HepG2 (cell line): Measurements from ENCODE around the gene ATXN7L3. TPM values are rescaled to one million over a fixed set of nuclear protein-coding genes. Genes with fewer than 3 reads are reported as not detected.

Source experiments
- CBFB ChIP-seq: sonication (generic); formaldehyde crosslinking; IDR thresholded peaks from 2 replicates; pipeline ENCODE4 v1.4.0; 2020; ENCODE audit warnings: missing genetic modification reagents
- CREM ChIP-seq, 2 experiments: sonication (generic) in 1 of 2; formaldehyde crosslinking in 1 of 2; IDR thresholded peaks; 2 replicates each; pipeline versions ENCODE4 v1.4.0 to v1.6.1; 2016 to 2020; ENCODE audit warnings: antibody characterized with exemption in 1 of 2, mild to moderate bottlenecking in 1 of 2, missing genetic modification reagents in 1 of 2
- EEA1 ChIP-seq: sonication (generic); formaldehyde crosslinking; IDR thresholded peaks from 2 replicates; pipeline ENCODE4 v1.5.1; 2020; ENCODE audit warnings: mild to moderate bottlenecking, missing genetic modification reagents, borderline replicate concordance
- FOSL1 ChIP-seq: sonication (generic); formaldehyde crosslinking; IDR thresholded peaks from 2 replicates; pipeline ENCODE4 v1.9.0; 2021; ENCODE audit warnings: missing genetic modification reagents, borderline replicate concordance
- HNRNPLL ChIP-seq: fragments of 200-400 bp; formaldehyde crosslinking; IDR thresholded peaks from 2 replicates; pipeline ENCODE4 v1.6.1; 2017; ENCODE audit warnings: mild to moderate bottlenecking, low read depth, low read length; ENCODE audit not compliant: poor library complexity, severe bottlenecking
- NR1H2 ChIP-seq: sonication (generic); formaldehyde crosslinking; IDR thresholded peaks from 2 replicates; pipeline ENCODE4 v1.8.1; 2022; ENCODE audit warnings: low read depth, missing genetic modification reagents, borderline replicate concordance
- PAX8 ChIP-seq: sonication (generic); formaldehyde crosslinking; IDR thresholded peaks from 2 replicates; pipeline ENCODE4 v1.8.0; 2022; ENCODE audit warnings: mild to moderate bottlenecking, missing genetic modification reagents, borderline replicate concordance
- SP5 ChIP-seq: IDR thresholded peaks from 2 replicates; pipeline ENCODE4 v1.6.1; 2016; ENCODE audit warnings: low read depth, borderline replicate concordance
- STAG1 ChIP-seq: sonication (generic); formaldehyde crosslinking; IDR thresholded peaks from 2 replicates; pipeline ENCODE4 v1.4.0; 2020; ENCODE audit warnings: missing genetic modification reagents
- ZBTB20 ChIP-seq: sonication (generic); formaldehyde crosslinking; IDR thresholded peaks from 2 replicates; pipeline ENCODE4 v1.8.1; 2023; ENCODE audit warnings: missing genetic modification reagents, low read depth, mild to moderate bottlenecking, borderline replicate concordance
- ZFP36L1 ChIP-seq: sonication (generic); formaldehyde crosslinking; IDR thresholded peaks from 2 replicates; pipeline ENCODE4 v1.8.0; 2022; ENCODE audit warnings: mild to moderate bottlenecking, missing genetic modification reagents, moderate library complexity
- ZNF280B ChIP-seq: sonication (generic); formaldehyde crosslinking; IDR thresholded peaks from 2 replicates; pipeline ENCODE4 v1.5.0; 2020; ENCODE audit warnings: missing genetic modification reagents, mild to moderate bottlenecking, borderline replicate concordance
- ZNF563 ChIP-seq: sonication (generic); formaldehyde crosslinking; IDR thresholded peaks from 2 replicates; pipeline ENCODE4 v1.8.0; 2022; ENCODE audit warnings: mild to moderate bottlenecking, moderate library complexity, missing genetic modification reagents
- ZNF619 ChIP-seq: sonication (generic); formaldehyde crosslinking; IDR thresholded peaks from 2 replicates; pipeline ENCODE4 v1.4.0; 2020; ENCODE audit warnings: mild to moderate bottlenecking, missing genetic modification reagents
- ZNF816 ChIP-seq: sonication (generic); formaldehyde crosslinking; IDR thresholded peaks from 2 replicates; pipeline ENCODE4 v1.8.0; 2022; ENCODE audit warnings: missing genetic modification reagents, mild to moderate bottlenecking, borderline replicate concordance
- polyA plus RNA-seq, 8 experiments: library from polyadenylated mRNA; depleted of rRNA in 3 of 8; stranded (reverse) in 7 of 8; unstranded in 1 of 8; fragments of >200 nt; fragmentation: Illumina TruSeq in 4 of 8; extraction: Trizol in 4 of 8; gene quantifications; 2 replicates each; pipeline versions ENCODE4 v1.2.1 to v1.2.3, GENCODE V29; 2011 to 2016; ENCODE audit warnings: low read depth in 4 of 8, missing spikeins in 1 of 8, mixed read lengths in 1 of 8; ENCODE audit not compliant: insufficient read depth in 1 of 8
- total RNA-seq, 5 experiments: library from RNA; depleted of rRNA; stranded (reverse); fragments of >200 nt; fragmentation: Illumina TruSeq; extraction: Trizol; gene quantifications; 2 replicates each; pipeline ENCODE4 v1.2.3, GENCODE V29; 2016; ENCODE audit warnings: low read depth in 1 of 5
- TF ChIP-seq, protein P1 (sequence below): sonication (generic); formaldehyde crosslinking; IDR thresholded peaks from 2 replicates; pipeline ENCODE4; 2020; ENCODE audit warnings: missing genetic modification reagents, mild to moderate bottlenecking, borderline replicate concordance
- TF ChIP-seq, protein P2 (sequence below): sonication (generic); formaldehyde crosslinking; IDR thresholded peaks from 2 replicates; pipeline ENCODE4 v1.4.0; 2020; ENCODE audit warnings: missing genetic modification reagents, low read depth, mild to moderate bottlenecking, borderline replicate concordance
- TF ChIP-seq, protein P3 (sequence below): sonication (generic); formaldehyde crosslinking; IDR thresholded peaks from 2 replicates; pipeline ENCODE4 v1.5.1; 2020; ENCODE audit warnings: mild to moderate bottlenecking, missing genetic modification reagents, borderline replicate concordance

Gene ATXN7L3
- total and polyA plus RNA-seq, 2 of the 13 experiments (the other 11 are each of a cell fraction or from before 2014, with no cell fraction given) = 44.5 to 59.1 TPM

- TF ChIP-seq FOSL1 (CRISPR knock-in tag) (no peak), CREM (IDR thresholded peaks at IDR 0.05) (no peak), CREM (CRISPR knock-in tag; IDR thresholded peaks at IDR 0.05) (no peak), ZBTB20 (CRISPR knock-in tag) (no peak), ZNF619 (CRISPR knock-in tag) (no peak), ZFP36L1 (CRISPR knock-in tag) (no peak), EEA1 (CRISPR knock-in tag) (peak; percentile 90; the same call in 1 of the 2 replicates), PAX8 (CRISPR knock-in tag) (0 out of 2 replicates have a peak, but pooled peaks have one; percentile 50), ZNF816 (no peak; the same call in 1 of the 2 replicates), CBFB (CRISPR knock-in tag) (no peak), ZNF280B (CRISPR knock-in tag) (no peak), HNRNPLL (no peak), STAG1 (CRISPR knock-in tag) (no peak), NR1H2 (CRISPR knock-in tag) (no peak), SP5 (CRISPR knock-in tag) (no peak), ZNF563 (CRISPR knock-in tag) (no peak)
- TF ChIP-seq, protein P1, sequence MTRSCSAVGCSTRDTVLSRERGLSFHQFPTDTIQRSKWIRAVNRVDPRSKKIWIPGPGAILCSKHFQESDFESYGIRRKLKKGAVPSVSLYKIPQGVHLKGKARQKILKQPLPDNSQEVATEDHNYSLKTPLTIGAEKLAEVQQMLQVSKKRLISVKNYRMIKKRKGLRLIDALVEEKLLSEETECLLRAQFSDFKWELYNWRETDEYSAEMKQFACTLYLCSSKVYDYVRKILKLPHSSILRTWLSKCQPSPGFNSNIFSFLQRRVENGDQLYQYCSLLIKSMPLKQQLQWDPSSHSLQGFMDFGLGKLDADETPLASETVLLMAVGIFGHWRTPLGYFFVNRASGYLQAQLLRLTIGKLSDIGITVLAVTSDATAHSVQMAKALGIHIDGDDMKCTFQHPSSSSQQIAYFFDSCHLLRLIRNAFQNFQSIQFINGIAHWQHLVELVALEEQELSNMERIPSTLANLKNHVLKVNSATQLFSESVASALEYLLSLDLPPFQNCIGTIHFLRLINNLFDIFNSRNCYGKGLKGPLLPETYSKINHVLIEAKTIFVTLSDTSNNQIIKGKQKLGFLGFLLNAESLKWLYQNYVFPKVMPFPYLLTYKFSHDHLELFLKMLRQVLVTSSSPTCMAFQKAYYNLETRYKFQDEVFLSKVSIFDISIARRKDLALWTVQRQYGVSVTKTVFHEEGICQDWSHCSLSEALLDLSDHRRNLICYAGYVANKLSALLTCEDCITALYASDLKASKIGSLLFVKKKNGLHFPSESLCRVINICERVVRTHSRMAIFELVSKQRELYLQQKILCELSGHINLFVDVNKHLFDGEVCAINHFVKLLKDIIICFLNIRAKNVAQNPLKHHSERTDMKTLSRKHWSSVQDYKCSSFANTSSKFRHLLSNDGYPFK (CRISPR knock-in tag) = no peak
- TF ChIP-seq, protein P2, sequence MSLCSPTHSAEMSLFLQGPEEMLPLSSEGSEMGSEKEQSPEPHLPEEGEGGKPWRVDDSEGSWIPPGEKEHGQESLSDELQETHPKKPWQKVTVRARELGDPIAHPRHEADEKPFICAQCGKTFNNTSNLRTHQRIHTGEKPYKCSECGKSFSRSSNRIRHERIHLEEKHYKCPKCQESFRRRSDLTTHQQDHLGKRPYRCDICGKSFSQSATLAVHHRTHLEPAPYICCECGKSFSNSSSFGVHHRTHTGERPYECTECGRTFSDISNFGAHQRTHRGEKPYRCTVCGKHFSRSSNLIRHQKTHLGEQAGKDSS (CRISPR knock-in tag) = no peak
- TF ChIP-seq, protein P3, sequence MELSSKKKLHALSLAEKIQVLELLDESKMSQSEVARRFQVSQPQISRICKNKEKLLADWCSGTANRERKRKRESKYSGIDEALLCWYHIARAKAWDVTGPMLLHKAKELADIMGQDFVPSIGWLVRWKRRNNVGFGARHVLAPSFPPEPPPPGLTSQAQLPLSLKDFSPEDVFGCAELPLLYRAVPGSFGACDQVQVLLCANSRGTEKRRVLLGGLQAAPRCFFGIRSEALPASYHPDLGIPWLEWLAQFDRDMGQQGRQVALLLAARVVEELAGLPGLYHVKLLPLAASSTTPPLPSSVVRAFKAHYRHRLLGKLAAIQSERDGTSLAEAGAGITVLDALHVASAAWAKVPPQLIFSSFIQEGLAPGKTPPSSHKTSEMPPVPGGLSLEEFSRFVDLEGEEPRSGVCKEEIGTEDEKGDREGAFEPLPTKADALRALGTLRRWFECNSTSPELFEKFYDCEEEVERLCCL (CRISPR knock-in tag) = no peak
Measured at GRCh38 chr17:44187131-44187899, 12.4 kb downstream of the ATXN7L3 start (continued).
